HG03039 (cell line): Measurements from ENCODE around the gene NOVA2.

ENCODE experiments used
- ATAC-seq: cut with Tn5 transposase; IDR thresholded peaks from one replicate; pipeline ENCODE4 v1.9.1; 2021; ENCODE audit warnings: mild to moderate bottlenecking, moderate library complexity; ENCODE audit not compliant: unreplicated experiment

NOVA2 gene

GRCh38 chr19:46000491-46001246, 27.0 kb upstream of the NOVA2 start:
- ATAC-seq = no peak

GRCh38 chr19:45999653-46000121, 26.0 kb upstream of the NOVA2 start:
- no peak for ATAC-seq

- ATAC-seq = no peak
These were observed 25.2 kb upstream of the NOVA2 start for GRCh38 chr19:45998834-45999233.

- ATAC-seq = no peak
These were observed 23.3 kb upstream of the NOVA2 start for GRCh38 chr19:45996933-45997332.

GRCh38 chr19:45995715-45996385, 22.2 kb upstream of the NOVA2 start:
- ATAC-seq = no peak

- ATAC-seq = peak; percentile 97
These were observed 21.5 kb upstream of the NOVA2 start, which contains the start of gene CCDC61 for GRCh38 chr19:45994998-45995714. TSS of gene CCDC61 (plus strand) at chr19:45995467. CDS start at chr19:46003019, 7,552 bp downstream.

GRCh38 chr19:45994456-45994997, 20.9 kb upstream of the NOVA2 start:
- ATAC-seq = no peak

- ATAC-seq = no peak
These were observed 16.6 kb upstream of the NOVA2 start for GRCh38 chr19:45990113-45990728.

- no peak for ATAC-seq
These were observed 11.7 kb upstream of the NOVA2 start for GRCh38 chr19:45985321-45985720.

- ATAC-seq = no peak
These were observed 7.7 kb upstream of the NOVA2 start for GRCh38 chr19:45981350-45981749.

- no peak for ATAC-seq
These were observed 4.5 kb upstream of the NOVA2 start for GRCh38 chr19:45978156-45978555.

- ATAC-seq = no peak
These were observed 2.5 kb upstream of the NOVA2 start for GRCh38 chr19:45976178-45976577.

GRCh38 chr19:45975306-45976070, 1.8 kb upstream of the NOVA2 start:
- no peak for ATAC-seq

GRCh38 chr19:45972947-45973540, 621 bp downstream of the NOVA2 start:
- no peak for ATAC-seq

GRCh38 chr19:45972081-45972946, 1.4 kb downstream of the NOVA2 start:
- ATAC-seq = no peak

GRCh38 chr19:45971260-45971902, 2.3 kb downstream of the NOVA2 start:
- ATAC-seq = no peak

GRCh38 chr19:45969676-45970075, 4.0 kb downstream of the NOVA2 start:
- ATAC-seq = no peak

- ATAC-seq = no peak
These were observed 5.0 kb downstream of the NOVA2 start for GRCh38 chr19:45968626-45969025.
